IPS-18a (cell line): ENCODE measurements around the gene SFXN3.
"Not testable (repeated sequence)": the region's sequence is repeated elsewhere in the genome, so short reads cannot be mapped to it uniquely, and the experiment has no call there.

ENCODE experiments used
- H3K27ac ChIP-seq: one replicate; pipeline ENCODE4 v1.5.1; 2013; ENCODE audit warnings: low read length
- H3K27me3 ChIP-seq: one replicate; pipeline ENCODE4 v1.6.1; 2013; ENCODE audit warnings: mild to moderate bottlenecking, low read length; ENCODE audit not compliant: control insufficient read depth, insufficient read depth
- H3K36me3 ChIP-seq: one replicate; pipeline ENCODE4 v1.6.1; 2013; ENCODE audit warnings: low read depth, low read length; ENCODE audit not compliant: control insufficient read depth
- H3K4me1 ChIP-seq: one replicate; pipeline ENCODE4 v1.6.1; 2013; ENCODE audit warnings: low read depth, low read length; ENCODE audit not compliant: control insufficient read depth
- H3K4me3 ChIP-seq: one replicate; pipeline ENCODE4 v1.5.1; 2013; ENCODE audit warnings: low read length
- H3K9ac ChIP-seq: one replicate; pipeline ENCODE4 v1.6.1; 2013; ENCODE audit warnings: mild to moderate bottlenecking, low read length, moderate library complexity
- H3K9me3 ChIP-seq: one replicate; pipeline ENCODE4 v1.6.1; 2013; ENCODE audit warnings: low read depth, low read length; ENCODE audit not compliant: control insufficient read depth

Gene SFXN3

DNA sequence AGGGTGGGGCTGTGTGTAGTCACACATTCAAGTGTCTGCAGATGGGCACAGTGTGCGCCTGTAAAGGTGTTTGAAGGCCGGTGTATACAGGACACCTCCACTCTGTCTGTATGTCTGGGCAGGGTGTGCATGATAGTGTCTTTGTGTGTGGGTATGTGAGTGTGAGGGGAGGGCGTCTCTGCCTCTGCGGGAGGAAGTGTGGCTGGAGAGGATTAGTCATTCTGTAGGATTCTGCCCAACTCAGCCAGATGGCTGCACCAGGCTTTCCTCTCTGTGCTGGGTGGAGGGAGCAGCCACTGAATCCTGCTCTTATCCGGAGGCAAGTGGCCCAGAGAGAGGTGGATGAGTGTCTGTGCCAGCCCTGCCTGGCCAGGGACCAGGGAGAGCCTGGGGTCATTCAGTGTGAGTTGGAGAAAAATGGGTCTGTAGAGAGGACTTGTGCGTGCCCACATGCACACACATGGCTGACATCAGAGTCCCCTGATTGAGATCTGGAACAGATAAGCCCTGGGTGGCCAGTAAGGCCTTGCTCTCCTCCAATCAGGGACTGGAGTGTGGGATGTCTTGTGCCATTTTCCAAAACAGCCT is 1.7 kb downstream of the SFXN3 start:
- Histone ChIP-seq H3K9ac (no peak overlapping the region), H3K9me3 (no peaks in the 10 kb centered on the region), H3K27me3 (peaks cover 73% of the 10 kb centered on the region), H3K36me3 (no peaks in the 10 kb centered on the region), H3K4me3 (peak overlapping the region; percentile 69), H3K4me1 (peaks cover 22% of the 10 kb centered on the region), H3K27ac (no peak overlapping the region)

- Histone ChIP-seq H3K27me3 (peaks cover 79% of the 10 kb centered on the region), H3K9ac (no peak overlapping the region), H3K4me3 (no peak overlapping the region), H3K27ac (no peak overlapping the region), H3K4me1 (peaks cover 22% of the 10 kb centered on the region), H3K9me3 (no peaks in the 10 kb centered on the region), H3K36me3 (no peaks in the 10 kb centered on the region)
These were observed 2.2 kb downstream of the SFXN3 start for GRCh38 chr10:101033276-101033675.

- H3K4me1 ChIP-seq = peaks cover 19% of the 10 kb centered on the region
These were observed 3.4 kb downstream of the SFXN3 start for GRCh38 chr10:101034404-101034803.

DNA sequence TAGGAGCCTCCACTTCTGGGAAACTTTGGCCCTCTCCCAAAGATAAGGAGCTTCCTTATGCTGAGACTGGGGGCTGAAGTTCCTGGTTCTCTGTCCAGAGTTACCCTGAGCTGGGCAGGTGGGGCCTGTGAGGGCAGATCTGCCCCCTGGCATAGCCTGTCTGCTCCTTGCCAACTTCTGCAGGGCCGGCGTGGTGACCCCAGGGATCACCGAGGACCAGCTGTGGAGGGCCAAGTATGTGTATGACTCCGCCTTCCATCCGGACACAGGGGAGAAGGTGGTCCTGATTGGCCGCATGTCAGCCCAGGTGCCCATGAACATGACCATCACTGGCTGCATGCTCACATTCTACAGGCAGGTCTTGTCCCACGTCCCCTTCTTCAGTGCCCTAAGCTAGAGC is 4.3 kb downstream of the SFXN3 start:
- no peak overlapping the region for H3K27ac ChIP-seq
- no peak overlapping the region for H3K4me3 ChIP-seq
- peaks cover 13% of the 10 kb centered on the region for H3K4me1 ChIP-seq
- peaks cover 93% of the 10 kb centered on the region for H3K27me3 ChIP-seq
- no peaks in the 10 kb centered on the region for H3K9me3 ChIP-seq
- no peaks in the 10 kb centered on the region for H3K36me3 ChIP-seq
- no peak overlapping the region for H3K9ac ChIP-seq

More at GRCh38 chr10:101034404-101034803, 3.4 kb downstream of the SFXN3 start:
- H3K27me3 ChIP-seq = peaks cover 88% of the 10 kb centered on the region
- not testable (repeated sequence) for H3K9me3 ChIP-seq, H3K27ac ChIP-seq, H3K36me3 ChIP-seq, H3K4me3 ChIP-seq, H3K9ac ChIP-seq

- H3K4me3 ChIP-seq = no peak overlapping the region
- no peak overlapping the region for H3K9ac ChIP-seq
- no peaks in the 10 kb centered on the region for H3K9me3 ChIP-seq
- peaks cover 11% of the 10 kb centered on the region for H3K4me1 ChIP-seq
- H3K27me3 ChIP-seq = peaks cover 86% of the 10 kb centered on the region
- H3K27ac ChIP-seq = no peak overlapping the region
- no peaks in the 10 kb centered on the region for H3K36me3 ChIP-seq
These were observed 5.1 kb downstream of the SFXN3 start for GRCh38 chr10:101035916-101036702.

DNA sequence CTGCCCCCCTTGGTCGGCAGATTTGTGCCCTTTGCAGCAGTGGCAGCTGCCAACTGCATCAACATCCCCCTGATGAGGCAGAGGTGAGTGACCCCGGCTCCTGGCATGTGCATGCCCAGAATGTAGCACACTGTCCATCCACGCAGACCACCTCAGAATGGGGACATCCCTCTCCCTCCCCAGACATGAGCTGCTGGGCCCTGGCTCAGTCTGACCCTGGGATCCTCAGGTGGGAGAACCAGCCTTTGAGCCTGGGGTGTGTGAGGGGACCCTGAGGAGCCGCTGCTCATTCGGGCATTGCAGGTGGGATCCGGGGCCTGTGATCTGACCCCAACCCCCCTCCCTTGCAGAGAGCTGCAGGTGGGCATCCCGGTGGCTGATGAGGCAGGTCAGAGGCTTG is 5.7 kb downstream of the SFXN3 start:
- H3K36me3 ChIP-seq = no peaks in the 10 kb centered on the region
- H3K4me1 ChIP-seq = peaks cover 5% of the 10 kb centered on the region
- H3K9me3 ChIP-seq = no peaks in the 10 kb centered on the region
- H3K4me3 ChIP-seq = no peak overlapping the region
- H3K27me3 ChIP-seq = peaks cover 80% of the 10 kb centered on the region
- H3K27ac ChIP-seq = no peak overlapping the region
- H3K9ac ChIP-seq = no peak overlapping the region

DNA sequence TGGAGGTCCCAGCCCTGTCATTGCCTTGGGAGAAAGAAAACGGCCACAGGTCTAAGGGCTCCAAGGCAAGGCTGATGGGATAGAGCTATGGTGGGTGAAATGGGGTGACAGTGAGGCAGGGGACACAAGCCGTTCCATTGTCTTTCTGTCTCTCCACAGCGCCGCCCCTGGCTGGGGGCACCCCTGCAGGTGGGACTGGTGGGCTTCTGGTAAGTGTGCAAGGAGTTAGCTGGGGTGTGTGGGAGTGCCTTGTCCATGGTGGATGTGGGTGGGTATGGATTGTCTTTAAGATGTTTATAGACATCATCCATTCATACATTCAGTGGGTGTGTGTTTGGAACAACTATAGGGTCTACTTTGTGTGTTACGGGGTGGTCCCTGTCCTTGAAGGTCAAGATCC is 7.5 kb downstream of the SFXN3 start:
- H3K27ac ChIP-seq = no peak overlapping the region
- no peaks in the 10 kb centered on the region for H3K36me3 ChIP-seq
- no peaks in the 10 kb centered on the region for H3K4me1 ChIP-seq
- no peak overlapping the region for H3K4me3 ChIP-seq
- no peaks in the 10 kb centered on the region for H3K9me3 ChIP-seq
- H3K27me3 ChIP-seq = peaks cover 66% of the 10 kb centered on the region
- H3K9ac ChIP-seq = no peak overlapping the region

- no peaks in the 10 kb centered on the region for H3K36me3 ChIP-seq
- no peak overlapping the region for H3K27ac ChIP-seq
- H3K4me3 ChIP-seq = no peak overlapping the region
- no peak overlapping the region for H3K9ac ChIP-seq
- peaks cover 66% of the 10 kb centered on the region for H3K27me3 ChIP-seq
- H3K9me3 ChIP-seq = no peaks in the 10 kb centered on the region
- H3K4me1 ChIP-seq = no peaks in the 10 kb centered on the region
These were observed 9.0 kb downstream of the SFXN3 start for GRCh38 chr10:101040061-101040460.

GRCh38 chr10:101040851-101041250 is 9.8 kb downstream of the SFXN3 start:
- no peak overlapping the region for H3K27ac ChIP-seq

GRCh38 chr10:101041252-101041761 is 10.3 kb downstream of the SFXN3 start:
- no peak overlapping the region for H3K27ac ChIP-seq
- H3K9ac ChIP-seq = no peak overlapping the region

More at GRCh38 chr10:101040851-101041250, 9.8 kb downstream of the SFXN3 start:
- no peak overlapping the region for H3K9ac ChIP-seq
- H3K4me1 ChIP-seq = no peaks in the 10 kb centered on the region
- H3K36me3 ChIP-seq = no peaks in the 10 kb centered on the region
- peaks cover 66% of the 10 kb centered on the region for H3K27me3 ChIP-seq
- H3K4me3 ChIP-seq = no peak overlapping the region
- H3K9me3 ChIP-seq = no peaks in the 10 kb centered on the region

GRCh38 chr10:101042118-101042517 is 11.1 kb downstream of the SFXN3 start:
- H3K4me1 ChIP-seq = peaks cover 3% of the 10 kb centered on the region
- H3K36me3 ChIP-seq = no peaks in the 10 kb centered on the region
- H3K27me3 ChIP-seq = peaks cover 71% of the 10 kb centered on the region
- peak overlapping the region; percentile 67 for H3K4me3 ChIP-seq
- H3K9me3 ChIP-seq = no peaks in the 10 kb centered on the region
- H3K9ac ChIP-seq = no peak overlapping the region
- H3K27ac ChIP-seq = no peak overlapping the region

More at GRCh38 chr10:101041252-101041761, 10.3 kb downstream of the SFXN3 start:
- Histone ChIP-seq H3K4me3 (no peak overlapping the region), H3K9me3 (no peaks in the 10 kb centered on the region), H3K4me1 (no peaks in the 10 kb centered on the region), H3K27me3 (peaks cover 66% of the 10 kb centered on the region), H3K36me3 (no peaks in the 10 kb centered on the region)
